ENCODE results near the gene RANBP10.

The RANBP10 gene

GRCh38 chr16:67736858-67737257 lies 69.5 kb downstream of the RANBP10 start:
- DNase-seq: no peak

DNA sequence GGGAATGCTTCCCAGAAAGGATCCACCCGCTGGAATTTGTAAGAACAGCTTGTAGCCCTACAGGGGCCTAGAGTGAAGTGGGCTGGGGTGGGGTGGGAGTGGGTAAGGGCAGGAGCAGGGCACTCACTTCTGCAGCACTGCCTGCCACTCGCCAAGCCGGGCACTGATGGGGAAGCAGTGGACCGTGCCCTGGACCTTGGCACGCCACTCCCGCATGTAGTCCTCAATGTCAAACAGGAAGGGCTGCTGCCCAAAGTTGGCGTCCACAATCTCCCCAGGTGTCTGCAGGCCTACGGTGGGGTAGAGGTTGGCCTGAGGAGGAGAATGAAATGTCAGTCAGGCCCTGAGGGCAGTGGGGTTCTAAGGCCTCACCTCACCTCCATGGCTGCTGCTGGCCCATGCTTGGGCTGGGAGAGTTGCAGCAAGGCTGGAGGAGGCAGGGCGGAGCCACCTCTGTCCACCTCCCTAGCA lies 71.6 kb downstream of the RANBP10 start:
- DNase-seq: no peak

DNA sequence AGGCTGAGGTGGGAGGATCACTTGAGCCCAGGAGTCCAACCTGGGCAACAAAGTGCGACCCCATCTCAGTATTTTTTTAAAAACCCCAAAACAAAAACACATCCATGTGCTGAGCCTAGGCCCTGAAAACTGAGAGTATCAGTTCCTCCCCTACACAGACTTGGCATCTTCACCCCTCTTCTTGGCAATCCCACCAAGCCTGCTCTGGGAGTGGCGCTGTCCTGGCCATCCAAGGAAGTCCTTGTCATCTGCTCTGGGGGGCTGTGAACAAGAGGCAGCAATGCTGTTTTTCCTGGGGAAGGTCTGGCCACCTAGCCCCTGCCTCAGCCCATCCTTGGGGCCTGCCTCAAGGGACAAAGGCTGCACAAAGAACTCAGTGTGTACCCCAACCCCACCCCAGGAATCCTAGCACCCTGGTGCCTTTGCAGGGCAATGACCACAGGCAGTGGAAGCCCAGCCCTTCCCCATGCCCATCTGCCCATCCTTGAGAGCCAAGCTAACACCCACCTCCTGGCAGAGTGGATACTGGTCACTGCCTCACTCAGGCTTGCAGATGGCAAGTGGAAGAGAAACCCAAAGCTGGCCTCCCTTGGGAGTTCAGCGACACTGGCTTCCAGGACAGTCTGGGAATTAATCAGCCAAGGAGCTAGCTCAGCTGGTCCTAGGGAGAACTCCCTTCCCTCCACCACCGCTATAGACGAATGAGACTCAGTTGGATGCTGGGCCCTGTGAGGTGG lies 72.5 kb downstream of the RANBP10 start:
- DNase-seq: no peak

- no peak for DNase-seq
Measured at GRCh38 chr16:67731753-67732095, 74.6 kb downstream of the RANBP10 start.

DNA sequence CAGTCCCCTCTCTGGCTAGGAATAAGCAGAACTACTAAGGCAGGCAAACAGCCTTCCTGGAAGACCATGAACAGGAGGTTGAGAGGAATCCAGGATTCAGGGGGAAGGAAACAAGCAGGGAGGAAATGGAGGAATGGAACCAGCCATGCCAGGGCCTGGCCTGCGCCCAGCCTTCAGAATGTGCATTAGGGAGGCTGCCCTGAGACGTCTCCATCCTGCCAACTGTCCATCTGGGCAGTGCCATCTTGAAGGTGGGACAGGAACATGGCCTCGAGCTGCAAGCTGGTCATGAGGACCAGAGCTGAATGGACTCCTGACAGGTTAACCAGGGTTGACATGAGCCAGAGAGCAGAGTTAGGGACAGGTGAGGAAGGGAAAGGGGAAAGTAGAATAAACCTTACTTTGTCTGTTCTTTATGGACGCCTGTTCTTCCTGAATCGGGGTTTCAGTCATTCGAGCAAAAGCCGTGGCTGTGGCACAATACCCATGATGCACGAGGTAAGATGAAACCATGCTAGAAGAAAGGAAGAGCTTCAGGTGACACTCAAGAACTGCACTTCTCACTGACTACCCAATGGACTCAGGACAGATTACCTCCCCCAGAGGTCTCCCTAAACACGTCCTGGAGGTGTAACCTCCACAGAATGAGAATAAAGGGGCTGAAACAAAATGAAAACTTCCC lies 75.1 kb downstream of the RANBP10 start:
- DNase-seq: no peak

- no peak for DNase-seq
Measured at GRCh38 chr16:67730326-67730725, 76.0 kb downstream of the RANBP10 start.

DNA sequence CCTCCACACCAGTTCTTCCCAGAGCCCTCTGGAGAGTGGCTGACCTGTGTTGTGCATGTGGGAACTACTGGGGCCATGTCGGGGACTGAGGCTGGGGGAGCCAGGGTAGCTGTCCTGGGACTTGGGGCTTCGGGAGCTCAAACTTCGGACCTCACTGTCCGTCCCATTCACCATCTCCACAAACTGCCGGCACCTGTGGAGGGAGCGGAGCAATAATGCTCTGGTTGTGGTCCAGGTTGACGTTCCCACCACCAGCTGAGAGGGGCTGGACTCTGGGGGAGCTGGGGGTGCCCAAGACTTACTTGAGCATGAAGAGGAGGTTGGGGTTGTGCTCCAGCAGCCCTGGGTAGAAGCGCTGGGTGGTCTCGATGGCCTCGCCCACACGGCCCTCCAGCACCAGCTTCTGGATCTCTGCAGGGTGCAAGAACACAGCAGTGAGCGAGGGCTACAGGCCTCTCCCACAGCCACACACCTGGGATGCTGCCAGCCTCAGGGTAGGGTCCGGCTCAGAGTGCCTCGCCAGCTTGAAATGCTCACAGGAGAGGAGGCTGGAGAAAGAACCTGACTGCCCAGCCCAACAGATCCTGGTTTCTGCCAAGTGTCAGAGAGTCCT lies 76.6 kb downstream of the RANBP10 start:
- DNase-seq: no peak

DNA sequence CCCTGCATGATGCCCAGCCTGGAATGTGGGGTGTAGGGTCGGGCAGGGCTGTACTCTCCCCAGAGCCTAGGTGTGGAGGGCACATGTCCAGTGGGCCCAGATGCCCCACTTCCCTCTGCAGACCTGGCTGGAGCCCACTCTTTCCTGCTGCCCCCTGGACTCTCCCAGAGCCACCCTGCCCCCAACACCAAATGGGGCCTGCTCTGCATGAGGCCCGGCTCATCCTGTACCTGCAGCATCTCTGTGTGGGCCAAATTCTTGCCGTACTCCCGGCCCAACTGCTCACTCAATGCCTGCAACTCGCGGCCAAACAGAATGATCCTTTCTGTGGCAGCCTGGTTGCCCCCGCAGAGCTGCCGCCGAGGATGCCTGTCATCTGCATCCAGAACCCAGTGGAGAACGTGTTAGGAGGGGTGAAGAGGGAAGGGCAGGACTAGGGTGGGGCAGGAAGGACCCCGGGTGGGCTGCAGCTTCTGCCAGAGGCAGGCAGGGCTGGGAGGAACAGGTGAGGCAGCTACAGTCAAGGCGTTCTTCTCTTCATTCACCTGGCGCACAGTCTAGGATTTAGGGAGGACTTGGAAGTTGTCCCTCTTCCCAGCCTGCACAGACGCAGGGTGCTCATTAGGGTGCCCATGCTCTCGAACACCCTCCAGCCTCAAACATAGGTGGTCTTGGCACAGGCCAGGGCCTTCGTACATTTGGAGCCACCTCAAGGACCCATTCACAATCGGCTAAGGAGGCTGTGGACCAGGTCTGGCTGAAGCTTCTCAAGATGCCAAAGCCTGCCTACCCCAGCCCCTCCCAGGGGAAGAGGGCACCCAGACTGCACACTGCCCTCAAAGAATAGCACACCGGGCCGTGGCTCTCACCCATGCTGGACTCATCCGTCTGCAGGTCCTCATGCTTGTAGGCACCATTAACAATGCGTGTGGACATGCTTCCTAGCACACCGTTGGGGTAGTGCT lies 78.6 kb downstream of the RANBP10 start:
- DNase-seq: no peak

GRCh38 chr16:67726106-67727034 lies 80.0 kb downstream of the RANBP10 start:
- DNase-seq: no peak

GRCh38 chr16:67723911-67724305 lies 82.5 kb downstream of the RANBP10 start:
- no peak for DNase-seq

GRCh38 chr16:67723151-67723910 lies 83.0 kb downstream of the RANBP10 start:
- no peak for DNase-seq

DNA sequence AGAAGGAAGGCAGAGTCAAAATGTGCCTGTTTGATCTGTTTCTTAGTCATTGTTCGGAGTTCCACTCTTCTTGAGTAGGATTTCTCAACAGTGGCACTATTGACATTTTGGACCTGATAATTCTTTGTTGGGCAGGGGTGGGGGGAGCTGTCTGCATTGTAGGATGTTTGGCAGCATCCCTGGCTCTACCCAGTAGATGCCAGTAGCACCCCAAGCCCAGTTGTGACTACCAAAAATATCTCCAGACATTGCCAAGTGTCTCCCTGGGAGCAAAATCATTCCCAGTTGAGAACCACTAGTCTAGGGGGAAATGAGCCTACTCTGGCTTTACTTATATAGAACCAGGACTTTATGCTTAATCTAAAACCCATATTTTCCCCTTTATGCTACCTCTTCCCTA lies 86.1 kb downstream of the RANBP10 start:
- DNase-seq: no peak

DNA sequence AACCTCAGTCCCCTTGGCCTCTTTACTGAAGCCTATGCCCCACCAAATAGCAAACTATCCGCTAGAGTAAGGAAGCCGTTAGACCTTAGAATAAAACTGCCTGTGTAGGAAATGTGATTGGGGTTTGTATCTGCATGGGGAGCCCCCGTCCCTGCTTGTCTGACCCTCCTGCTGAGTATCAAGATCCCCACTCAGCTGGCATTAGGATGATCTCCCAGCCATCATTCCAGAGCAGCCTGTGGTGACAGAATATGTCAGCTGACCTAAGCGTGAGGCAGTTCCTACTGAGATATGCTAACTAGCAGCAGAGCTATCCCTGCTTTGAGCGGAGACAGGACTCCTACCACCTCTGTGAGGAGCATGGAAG lies 86.6 kb downstream of the RANBP10 start:
- DNase-seq: no peak

DNA sequence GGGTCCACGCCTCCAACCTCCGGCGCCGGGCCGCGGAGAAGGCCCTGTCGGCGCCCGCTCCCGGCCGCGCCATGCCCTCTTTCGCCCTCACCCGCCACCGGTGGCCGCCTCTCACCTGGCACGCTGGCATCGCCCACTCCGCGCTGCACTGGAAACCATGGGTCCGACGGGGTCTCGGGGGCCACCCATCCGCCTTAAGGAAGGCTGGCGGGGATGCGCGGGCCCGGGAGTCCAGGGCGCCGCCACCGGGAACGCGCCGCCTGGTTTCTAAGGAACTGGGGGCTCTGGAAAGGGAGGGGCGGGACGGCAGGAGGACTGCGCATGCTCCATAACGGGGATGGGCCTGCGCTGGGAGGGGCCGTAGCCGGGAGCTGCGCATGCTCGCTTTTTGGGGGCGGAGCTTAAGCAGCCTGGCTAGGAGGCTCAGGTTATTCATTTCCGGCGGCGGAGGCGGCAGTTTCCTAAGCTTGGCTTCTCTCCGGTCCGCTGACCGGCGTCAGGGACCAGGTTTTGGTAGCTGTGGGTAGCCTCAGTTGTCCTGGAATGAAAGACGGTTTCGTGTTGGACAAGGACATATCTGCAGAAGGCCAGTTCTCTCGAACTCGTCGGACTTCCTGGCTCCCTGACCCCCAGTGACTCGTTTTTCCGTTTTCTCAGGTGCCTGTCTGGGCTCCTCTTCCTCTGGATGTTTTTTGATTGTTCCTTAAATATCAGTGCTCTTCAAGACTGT lies 87.1 kb downstream of the RANBP10 start, which contains the start of gene GFOD2:
Gene GFOD2, minus strand, starts transcription at position 269 of the 730 bp plus-strand sequence. CDS start 33,601 bp downstream, outside the sequence.
- DNase-seq: peak; percentile 93

DNA sequence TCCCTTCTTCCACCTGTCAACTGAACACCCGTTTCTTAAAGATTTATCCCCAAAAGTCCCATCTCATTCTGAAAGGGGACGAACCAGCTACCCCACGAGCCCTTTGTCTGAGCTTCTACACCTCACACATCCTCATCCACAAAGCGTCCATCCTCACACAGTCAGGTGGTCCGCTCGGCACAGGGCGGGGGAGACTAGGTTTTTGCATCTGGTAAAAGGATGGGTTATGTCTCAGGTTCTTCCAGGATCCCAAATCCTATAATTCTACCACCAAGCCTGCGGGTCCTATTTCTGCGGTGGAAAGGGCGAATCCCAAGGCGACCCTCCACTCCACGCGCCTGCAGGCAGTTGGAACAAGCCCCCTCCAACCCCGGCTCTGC lies 87.7 kb downstream of the RANBP10 start:
- no peak for DNase-seq

DNA sequence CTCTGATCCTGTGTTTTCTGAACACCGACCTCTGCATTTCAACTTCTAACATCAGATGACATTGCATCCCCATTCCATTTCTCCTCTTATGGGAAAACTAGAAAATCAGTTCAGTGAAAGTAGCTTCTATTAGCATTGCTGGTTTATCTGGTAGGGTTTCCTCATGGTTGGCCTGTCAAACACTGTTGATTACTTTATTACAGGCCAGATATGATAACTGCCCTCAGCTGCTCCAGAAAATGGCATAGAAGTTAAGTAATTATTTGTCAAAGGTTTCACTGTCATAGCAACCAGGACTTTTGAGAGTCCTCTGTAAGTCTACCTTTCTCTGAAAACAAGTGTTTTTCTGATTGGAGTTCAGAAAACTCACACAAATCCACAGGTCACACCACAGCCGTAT lies 90.3 kb downstream of the RANBP10 start:
- no peak for DNase-seq

DNA sequence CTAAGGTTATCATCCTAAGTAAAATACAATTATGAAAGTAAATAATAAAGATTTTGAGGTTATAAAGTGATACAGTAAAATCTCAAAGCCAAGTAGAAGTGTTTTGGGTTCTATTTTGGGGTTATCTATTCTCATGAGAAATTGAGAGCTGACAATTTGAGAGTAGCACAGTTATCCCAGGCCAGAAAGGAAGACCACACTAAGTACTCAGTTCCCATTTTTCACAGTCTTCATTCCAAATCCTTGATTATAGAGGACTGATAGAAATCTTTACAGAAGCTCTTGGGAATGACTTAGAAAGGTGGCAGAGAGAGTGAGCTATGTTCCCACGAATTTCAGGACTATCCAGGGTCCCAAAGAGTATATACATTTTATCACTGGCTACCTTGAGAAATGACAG lies 91.8 kb downstream of the RANBP10 start:
- no peak for DNase-seq

DNA sequence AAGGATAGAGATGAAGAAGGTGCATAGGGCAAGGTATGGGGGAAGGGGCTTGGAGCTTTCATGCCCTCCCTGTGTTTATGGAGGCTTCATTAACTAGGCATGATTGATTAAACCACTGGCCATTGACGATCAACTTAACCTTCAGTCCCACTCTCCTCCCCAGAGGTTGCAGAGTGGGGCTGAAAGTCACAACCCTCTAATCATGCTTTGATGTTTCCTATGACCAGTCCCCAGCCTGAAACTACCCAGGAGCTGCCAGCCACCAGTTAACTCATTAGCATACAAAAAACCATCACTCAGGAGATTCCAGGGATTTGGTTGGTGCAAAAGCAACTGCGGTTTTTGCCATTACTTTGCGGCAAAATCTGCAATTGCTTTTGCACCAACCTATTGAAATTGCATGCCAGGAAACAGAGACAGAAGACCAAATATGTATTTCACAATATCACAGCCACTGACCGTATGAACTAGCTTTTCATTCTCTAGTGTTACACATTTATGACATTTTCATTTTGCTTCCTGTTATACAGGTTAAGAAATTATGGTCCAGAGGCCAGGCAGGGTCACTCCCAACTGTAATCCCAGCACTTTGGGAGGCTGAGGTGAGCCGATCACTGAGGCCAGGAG lies 92.6 kb downstream of the RANBP10 start:
- DNase-seq: no peak

DNA sequence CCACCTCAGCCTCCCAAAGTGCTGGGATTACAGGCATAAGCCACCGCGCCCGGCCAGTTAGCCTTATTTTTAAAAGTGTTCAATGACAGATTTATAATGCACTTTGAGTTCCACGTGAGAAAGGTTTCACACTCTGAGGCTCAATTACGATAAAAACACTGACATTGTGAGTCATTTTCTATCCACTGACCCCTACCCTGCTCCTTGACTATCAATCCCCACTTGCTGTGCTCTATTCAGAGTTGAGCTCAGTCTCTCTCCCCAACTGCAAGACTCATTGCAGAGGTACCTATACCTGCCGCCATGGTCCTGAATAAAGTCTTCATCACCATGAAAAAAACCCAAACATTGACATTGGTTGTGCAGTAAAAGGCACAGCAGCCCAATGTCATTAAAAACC lies 95.8 kb downstream of the RANBP10 start:
- no peak for DNase-seq

DNA sequence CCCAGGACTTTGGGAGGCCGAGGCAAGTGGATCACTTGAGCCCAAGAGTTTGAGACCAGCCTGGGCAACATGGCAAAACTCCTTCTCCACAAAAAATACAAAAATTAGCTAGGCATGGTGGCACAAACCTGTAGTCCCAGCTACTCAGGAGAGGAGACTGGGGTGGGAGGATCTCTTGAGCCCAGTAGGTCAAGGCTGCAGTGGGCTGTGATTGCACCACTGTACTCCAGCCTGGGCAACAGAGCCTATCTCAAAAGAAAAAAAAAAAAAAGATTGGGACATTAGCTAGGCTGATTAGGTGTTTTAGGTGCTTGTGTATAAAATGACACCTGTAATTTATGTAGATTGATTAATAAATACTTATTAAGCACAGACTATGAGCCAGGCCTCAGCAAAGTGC lies 97.3 kb downstream of the RANBP10 start:
- no peak for DNase-seq

Data from NCI-H2171 (cell line).